B cell (primary cell): ENCODE measurements around the gene STX12. TPM values are rescaled to one million over a fixed set of nuclear protein-coding genes. Genes with fewer than 3 reads are reported as not detected.

Source experiments
- ATAC-seq: fragments of 200-7000 bp; cut with Tn5 transposase; one replicate; pipeline ENCODE4 v1.10.0; 2021; ENCODE audit warnings: low read depth, mild to moderate bottlenecking, moderate number of reproducible peaks, moderate library complexity
- CTCF ChIA-PET: fragments of 350-600 bp; sonication (Branson Sonifier 250); formaldehyde crosslinking; loops from one replicate; lab custom pipeline; 2021; ENCODE audit warnings: antibody characterized with exemption, inconsistent platforms; lab: Charles Lee
- POLR2A ChIA-PET: fragments of 350-600 bp; sonication (Branson Sonifier 250); formaldehyde crosslinking; loops from one replicate; lab custom pipeline; 2021; ENCODE audit warnings: antibody characterized with exemption; lab: Charles Lee
- DNase-seq: peaks from one replicate; pipeline ENCODE4 v3.0.0; 2013
- H2AFZ ChIP-seq: 2 replicates; pipeline ENCODE4 v1.6.1; 2012; ENCODE audit warnings: mild to moderate bottlenecking, low read depth, low read length; ENCODE audit not compliant: insufficient read depth, poor library complexity, severe bottlenecking
- H3K27ac ChIP-seq, 2 donors: 1 replicate in 1 of 2; 2 replicates in 1 of 2; pipeline ENCODE4 v1.5.1; 2012 to 2013; ENCODE audit warnings: low read length in 2 of 2, mild to moderate bottlenecking in 2 of 2, moderate library complexity in 1 of 2
- H3K27me3 ChIP-seq, 4 experiments: fragments of 200-600 bp in 1 of 4; sonication (generic) in 1 of 4; replicated peaks in 1 of 4; 1 replicate in 2 of 4; 2 replicates in 2 of 4; pipeline versions ENCODE4 v1.6.1 to v1.7.0; 2013 to 2016; ENCODE audit warnings: low read length in 3 of 4, mild to moderate bottlenecking in 2 of 4, mixed read lengths in 1 of 4, moderate library complexity in 1 of 4; ENCODE audit not compliant: insufficient read depth in 4 of 4, control insufficient read depth in 3 of 4; ENCODE audit errors: control extremely low read depth in 1 of 4
- H3K36me3 ChIP-seq, 2 experiments: replicated peaks in 1 of 2; 1 replicate in 1 of 2; 2 replicates in 1 of 2; pipeline versions ENCODE4 v1.6.1 to v1.7.1; 2013; ENCODE audit warnings: low read length in 1 of 2; ENCODE audit not compliant: insufficient read depth in 2 of 2, control insufficient read depth in 1 of 2; ENCODE audit errors: control extremely low read depth in 1 of 2, extremely low read depth in 1 of 2
- H3K4me1 ChIP-seq, 2 donors: fragments of 200-600 bp in 1 of 2; sonication (generic) in 1 of 2; 1 replicate in 1 of 2; 2 replicates in 1 of 2; pipeline versions ENCODE4 v1.5.1 to v1.6.1; 2013 to 2017; ENCODE audit warnings: low read length in 2 of 2; ENCODE audit not compliant: control insufficient read depth in 2 of 2, insufficient read depth in 2 of 2
- H3K4me2 ChIP-seq: replicated peaks from 2 replicates; pipeline ENCODE3; 2012; ENCODE audit warnings: mild to moderate bottlenecking, low read depth, low read length; ENCODE audit not compliant: poor library complexity, severe bottlenecking
- H3K4me3 ChIP-seq, 5 experiments: fragments of 200-600 bp in 1 of 5; sonication (generic) in 1 of 5; 1 replicate in 3 of 5; 2 replicates in 2 of 5; pipeline versions ENCODE4 v1.5.1 to v1.7.0; 2011 to 2016; ENCODE audit warnings: low read length in 4 of 5, mild to moderate bottlenecking in 4 of 5, low read depth in 2 of 5, control low read depth in 1 of 5, moderate library complexity in 1 of 5; ENCODE audit not compliant: insufficient read depth in 1 of 5; ENCODE audit errors: control extremely low read depth in 1 of 5, extremely low read depth in 1 of 5
- H3K79me2 ChIP-seq: fragments of 200-600 bp; sonication (generic); one replicate; pipeline ENCODE4 v1.6.0; 2016; ENCODE audit warnings: low read length; ENCODE audit not compliant: control insufficient read depth, insufficient read depth
- H3K9ac ChIP-seq: fragments of 200-600 bp; sonication (generic); 2 replicates; pipeline ENCODE4 v1.6.1; 2017; ENCODE audit warnings: mild to moderate bottlenecking, low read length, moderate library complexity
- H3K9me3 ChIP-seq, 3 donors: one replicate each; pipeline versions ENCODE4 v1.6.1 to v1.7.1; 2013; ENCODE audit warnings: low read length in 2 of 3; ENCODE audit not compliant: control insufficient read depth in 2 of 3, insufficient read depth in 1 of 3; ENCODE audit errors: control extremely low read depth in 1 of 3
- H4K20me1 ChIP-seq: 2 replicates; pipeline ENCODE4 v1.6.0; 2012; ENCODE audit warnings: mild to moderate bottlenecking, low read length; ENCODE audit not compliant: insufficient read depth, control insufficient read depth, poor library complexity, severe bottlenecking
- H3K27ac Mint-ChIP-seq: one replicate; pipeline ENCODE4 v1.8.0; 2021; ENCODE audit warnings: mixed read lengths
- H3K27me3 Mint-ChIP-seq: one replicate; pipeline ENCODE4 v1.8.0; 2021; ENCODE audit warnings: mixed read lengths
- H3K4me1 Mint-ChIP-seq: one replicate; pipeline ENCODE4 v1.8.0; 2021; ENCODE audit warnings: mixed read lengths
- H3K4me3 Mint-ChIP-seq: one replicate; pipeline ENCODE4 v1.8.0; 2021; ENCODE audit warnings: mixed read lengths
- H3K9me3 Mint-ChIP-seq: one replicate; pipeline ENCODE4 v1.8.0; 2022; ENCODE audit warnings: mixed read lengths; ENCODE audit not compliant: insufficient read depth
- CTCF ChIP-seq: fragments of 200-600 bp; IDR thresholded peaks from one replicate; pipeline ENCODE4 v1.8.0; 2022; ENCODE audit warnings: antibody characterized with exemption, mild to moderate bottlenecking
- EZH2 ChIP-seq: IDR thresholded peaks from 2 replicates; pipeline ENCODE4 v1.6.1; 2012; ENCODE audit warnings: borderline replicate concordance, low read depth, mild to moderate bottlenecking, moderate library complexity, low read length; ENCODE audit not compliant: insufficient read depth, poor library complexity, severe bottlenecking
- WGBS: methylation state at CpG from one replicate; pipeline ENCODE4 v1.1.5; 2013; ENCODE audit warnings: missing lambda C conversion rate; ENCODE audit not compliant: insufficient coverage; 5-methylcytosine and 5-hydroxymethylcytosine counted together
- intact Hi-C: fragments of 100-400 bp; cut with micrococcal nuclease; formaldehyde crosslinking; loops from one replicate; pipeline ENCODE4 v1.10.0; 2022
- polyA plus RNA-seq: library from polyadenylated mRNA; depleted of rRNA; stranded (reverse); fragments of >200 nt; gene quantifications from 2 replicates; pipeline ENCODE4 v1.2.3, GENCODE V29; 2012
- total RNA-seq, 2 donors: library from RNA; stranded (reverse); fragments of 120-200 nt in 1 of 2; gene quantifications; 1 replicate in 1 of 2; 2 replicates in 1 of 2; pipeline versions ENCODE4 v1.2.3 to v1.2.4, GENCODE V29; 2013 to 2022

STX12 gene
- total and polyA plus RNA-seq, 2 donors (not counting 1 experiment from before 2014, with no cell fraction given), result 20.5 to 36.4 TPM

DNA sequence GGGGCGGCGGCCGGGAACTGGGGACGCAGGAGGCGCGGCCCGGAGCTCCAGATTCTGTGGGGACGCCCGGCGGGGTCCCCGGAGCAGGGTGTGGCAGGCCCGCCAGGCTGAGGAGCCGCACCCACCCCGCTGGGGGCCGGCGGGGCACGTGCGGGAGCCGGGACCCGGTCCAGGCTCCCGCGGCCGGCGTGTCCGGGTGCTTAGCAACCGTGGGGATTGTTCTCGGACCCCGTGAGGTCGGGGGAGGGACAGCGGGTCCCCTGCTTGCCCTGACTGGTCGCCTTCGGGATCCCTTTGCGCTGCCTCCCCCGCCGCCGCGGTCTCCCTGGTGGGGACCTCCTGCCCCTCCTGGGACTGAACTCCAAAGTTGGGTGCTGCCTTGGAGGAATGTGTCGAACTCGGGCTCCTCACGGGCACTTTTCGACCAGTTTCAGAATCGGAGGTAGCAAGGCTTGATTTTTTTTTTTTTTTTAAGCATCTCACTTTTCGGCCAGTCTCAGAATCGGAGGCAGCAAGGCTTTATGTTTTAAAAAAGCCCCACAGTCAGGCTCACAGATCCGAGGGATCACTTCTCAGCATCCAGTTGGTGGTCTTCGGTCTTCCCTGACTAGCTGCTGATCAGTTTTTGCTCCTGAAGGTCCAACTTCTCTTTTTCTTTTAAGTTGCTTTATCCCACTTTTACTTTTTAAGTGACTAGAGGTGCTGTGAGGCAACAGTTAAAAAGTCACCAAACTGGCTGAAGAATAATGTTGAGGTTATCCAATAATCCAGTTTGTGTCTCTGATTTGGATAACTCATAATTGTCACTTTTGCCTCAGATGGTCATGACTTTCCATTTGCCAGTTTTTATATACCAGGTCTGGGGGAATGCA, 46.6 kb upstream of the STX12 start:
- no peak for DNase-seq
- no peak for ATAC-seq
- Histone ChIP-seq H3K4me1 (peaks cover 17% of the 10 kb centered on the region in 2 donors), H2AFZ (peak overlapping the region; percentile 95), H3K9ac (peak overlapping the region; percentile 97), H3K79me2 (peaks cover 23% of the 10 kb centered on the region), H3K4me3 (peak overlapping the region; percentile 65 to 94 (median 74)), H3K27me3 (no peaks in the 10 kb centered on the region), H3K27ac (peak overlapping the region; percentile 54 to 96), H3K4me2 (peak overlapping the region; percentile 94), H3K9me3 (no peaks in the 10 kb centered on the region), H4K20me1 (no peaks in the 10 kb centered on the region), H3K36me3 (peaks cover 4 to 15% of the 10 kb centered on the region in 2 experiments)
- TF ChIP-seq EZH2 (no peak), CTCF (no peak)
- intact Hi-C loops, result loop anchor here (5.0 to 10.0 kb wide), 3 partner anchors 122 to 361 kb away; partner anchors contain the start of genes AHDC1 and EYA3
- ChIA-PET CTCF (interaction anchor here (0.6 to 2.0 kb wide), 13 partner anchors 9 to 426 kb away, joined by 3 to 13 read pairs (median 5); partner anchors contain the start of genes IFI6 and STX12), POLR2A (interaction anchor here (0.5 to 1.7 kb wide), 8 partner anchors 18 to 828 kb away, joined by 3 to 12 read pairs (median 4); partner anchors contain the start of genes IFI6, PPP1R8, STX12 and XKR8)
- H3K9me3 Mint-ChIP-seq, result no peaks in the 10 kb centered on the region
- peak overlapping the region; percentile 94 for H3K4me3 Mint-ChIP-seq
- H3K4me1 Mint-ChIP-seq, result peaks cover 25% of the 10 kb centered on the region
- peak overlapping the region; percentile 98 for H3K27ac Mint-ChIP-seq
- no peaks in the 10 kb centered on the region for H3K27me3 Mint-ChIP-seq
- WGBS, result under 1% methylated on average over 45 of the region's 46 CpGs

DNA sequence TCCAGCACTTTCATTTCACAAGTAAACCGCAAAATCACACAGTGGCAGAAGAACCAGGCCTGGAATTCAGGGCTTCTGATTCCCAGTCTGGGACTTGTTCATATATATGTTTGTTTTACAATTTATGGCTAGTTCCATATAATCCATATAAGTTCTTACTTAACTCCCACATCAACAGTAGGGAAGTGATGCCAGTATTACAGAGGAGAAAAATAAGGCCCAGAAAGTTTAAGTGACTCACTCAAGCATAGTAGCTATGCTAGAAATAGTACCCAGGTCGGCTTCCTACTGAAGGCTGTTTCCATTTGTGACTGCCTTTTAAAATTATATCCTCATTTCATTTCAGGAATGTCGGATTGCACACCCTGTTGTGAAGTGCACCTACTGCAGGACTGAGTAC, 45.9 kb upstream of the STX12 start:
- H3K4me2 ChIP-seq, result peak overlapping the region; percentile 94
- peak overlapping the region; percentile 86 for H3K4me3 Mint-ChIP-seq
- no peaks in the 10 kb centered on the region for H3K9me3 ChIP-seq
- H3K36me3 ChIP-seq, result peaks cover 4 to 19% of the 10 kb centered on the region in 2 experiments
- H3K27ac Mint-ChIP-seq, result no peak overlapping the region
- H3K27me3 ChIP-seq, result no peaks in the 10 kb centered on the region
- TF ChIP-seq EZH2 (no peak), CTCF (no peak)
- peaks cover 25% of the 10 kb centered on the region for H3K4me1 Mint-ChIP-seq
- H3K9me3 Mint-ChIP-seq, result no peaks in the 10 kb centered on the region
- H3K9ac ChIP-seq, result no peak overlapping the region
- no CpG with 5 or more reads among the region's 3 CpGs for WGBS
- H3K27me3 Mint-ChIP-seq, result no peaks in the 10 kb centered on the region
- intact Hi-C loops, result loop anchor here (5.0 to 10.0 kb wide), 3 partner anchors 122 to 360 kb away; partner anchors contain the start of genes AHDC1 and EYA3
- peaks cover 17% of the 10 kb centered on the region in 2 donors for H3K4me1 ChIP-seq
- POLR2A ChIA-PET, result no interaction called here
- DNase-seq (no peak), ATAC-seq (no peak)
- no peaks in the 10 kb centered on the region for H4K20me1 ChIP-seq
- CTCF ChIA-PET, result interaction anchor here (0.6 to 1.0 kb wide), 2 partner anchors 58 to 86 kb away, joined by 4 to 5 read pairs; no protein-coding TSS in a partner anchor
- H2AFZ ChIP-seq, result no peak overlapping the region
- H3K27ac ChIP-seq, result peak overlapping the region in 1 of 2 donors; percentile 30
- H3K4me3 ChIP-seq, result no peak overlapping the region
- peaks cover 25% of the 10 kb centered on the region for H3K79me2 ChIP-seq
